Measurements from ENCODE around the gene ELK4. TPM values are rescaled to one million over a fixed set of nuclear protein-coding genes. Genes with fewer than 3 reads are reported as not detected.

Gene ELK4
- polyA plus RNA-seq, 1 of the 3 experiments (the other 2 are of a cell fraction) = 2.6 TPM

DNA sequence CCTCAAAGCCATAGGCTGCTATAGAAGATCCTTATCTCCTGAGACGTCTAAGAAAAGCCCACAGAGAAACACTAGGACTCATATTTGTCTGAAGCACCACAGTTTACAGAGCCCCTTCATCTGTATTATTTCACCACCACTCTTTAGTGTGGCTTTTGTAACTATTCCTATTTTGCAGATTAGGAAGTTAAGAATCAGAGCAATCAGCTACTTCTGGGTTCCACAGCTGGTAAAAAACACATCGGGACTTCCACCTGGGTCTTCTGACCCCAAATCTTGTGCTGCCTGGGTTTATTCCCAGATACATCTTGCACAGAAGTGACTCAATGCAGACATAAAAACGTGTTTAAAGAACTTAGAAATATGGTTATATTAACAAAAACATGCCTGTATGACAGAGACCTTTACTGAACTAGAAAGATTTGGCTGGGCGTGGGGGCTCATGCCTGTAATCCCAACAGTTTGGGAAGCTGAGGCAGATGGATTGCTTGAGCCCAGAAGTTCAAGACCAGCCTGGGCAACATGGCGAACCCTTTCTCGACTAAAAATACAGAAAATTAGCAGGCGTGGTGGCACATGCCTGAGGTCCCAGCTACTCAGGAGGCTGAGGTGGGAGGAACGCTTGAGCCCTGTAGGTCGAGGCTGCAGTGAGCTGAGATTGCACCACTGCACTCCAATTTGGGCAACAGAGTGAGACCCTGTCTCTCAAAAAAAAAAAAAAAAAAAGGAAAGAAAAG is 40.9 kb downstream of the ELK4 start (continued):
- TF ChIP-seq EP300 (IDR thresholded peaks at IDR 0.05; ENCODE audit: borderline replicate concordance in 1 of 2, low read depth in 1 of 2, low read length in 1 of 2) = no peak

DNA sequence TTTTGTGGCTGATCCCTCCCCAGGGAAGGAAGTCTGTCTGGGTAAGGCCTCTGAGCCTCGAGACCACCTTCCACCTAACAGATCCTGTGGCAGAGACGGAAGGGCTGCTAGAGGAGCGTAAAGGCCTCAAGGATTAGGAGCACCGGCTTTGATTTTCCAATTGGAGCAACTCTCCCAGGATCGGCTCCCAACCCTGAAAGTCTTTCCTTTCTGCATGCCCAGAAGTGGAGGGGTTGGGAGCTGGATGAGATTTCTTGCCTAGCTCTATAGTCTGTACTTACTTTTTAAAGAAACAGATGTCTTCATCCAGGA is 41.4 kb downstream of the ELK4 start:
- Histone ChIP-seq H4K20me1 (ENCODE audit: insufficient read depth) (no peaks in the 10 kb centered on the region), H3K36me3 (replicated peaks in 1 of 2; ENCODE audit: control insufficient read depth in 1 of 2, insufficient read depth in 2 of 2, low read length in 1 of 2) (no peaks in the 10 kb centered on the region), H2AFZ (ENCODE audit: low read depth) (no peak overlapping the region), H3K4me3 (ENCODE audit: low read depth in 2 of 2, low read length in 1 of 2) (no peak overlapping the region), H3K9me3 (no peaks in the 10 kb centered on the region), H3K9me2 (no peaks in the 10 kb centered on the region), H3K79me2 (ENCODE audit: insufficient read depth) (no peaks in the 10 kb centered on the region), H3K4me2 (no peak overlapping the region), H3K27ac (ENCODE audit: low read depth in 2 of 2, low read length in 1 of 2) (no peak overlapping the region), H3K4me1 (ENCODE audit: control insufficient read depth in 1 of 2, insufficient read depth in 2 of 2, low read depth in 1 of 2, low read length in 1 of 2) (peaks cover 0 to 10% of the 10 kb centered on the region in 2 experiments; a peak in 1 of 4 replicates), H3K27me3 (ENCODE audit: insufficient read depth) (no peaks in the 10 kb centered on the region), H3K9ac (no peak overlapping the region), H3F3A (replicated peaks; ENCODE audit: insufficient read depth) (peaks cover 4% of the 10 kb centered on the region)
- POLR2A ChIA-PET = interaction anchor here (0.9 to 2.5 kb wide), 2 partner anchors 41 to 121 kb away, joined by 4 to 12 read pairs; partner anchors contain the start of gene ELK4
- CTCF ChIA-PET = interaction anchor here (1.5 to 9.7 kb wide), 14 partner anchors 11 to 317 kb away, joined by 3 to 443 read pairs (median 18); partner anchors contain the start of gene ELK4
- no peak for DNase-seq
- TF ChIP-seq GATA2 (CRISPR knock-in tag; IDR thresholded peaks at IDR 0.05) (no peak), TEAD4 (IDR thresholded peaks at IDR 0.05; ENCODE audit: borderline replicate concordance, insufficient read depth) (no peak), REST (IDR thresholded peaks at IDR 0.05; ENCODE audit: low read depth, low read length) (no peak), EP300 (IDR thresholded peaks at IDR 0.05; ENCODE audit: borderline replicate concordance in 1 of 2, low read depth in 1 of 2, low read length in 1 of 2) (no peak), RFX5 (IDR thresholded peaks at IDR 0.05; ENCODE audit: low read length) (no peak), ZBTB33 (IDR thresholded peaks at IDR 0.05; ENCODE audit: borderline replicate concordance, low read depth) (no peak), FOSL2 (IDR thresholded peaks at IDR 0.05; ENCODE audit: borderline replicate concordance, low read depth) (no peak), TAF1 (IDR thresholded peaks at IDR 0.05; ENCODE audit: borderline replicate concordance, low read depth, low read length) (no peak), PBX3 (IDR thresholded peaks at IDR 0.05) (no peak), MAX (IDR thresholded peaks at IDR 0.05; ENCODE audit: low read depth) (no peak), CHD2 (IDR thresholded peaks at IDR 0.05; ENCODE audit: low read length, partially characterized antibody) (no peak), NRF1 (IDR thresholded peaks at IDR 0.05; ENCODE audit: low read depth, low read length) (no peak), MEF2A (IDR thresholded peaks at IDR 0.05; ENCODE audit: borderline replicate concordance, low read depth) (no peak), SMC3 (IDR thresholded peaks at IDR 0.05; ENCODE audit: low read depth, low read length) (no peak), GABPA (IDR thresholded peaks at IDR 0.05; ENCODE audit: low read depth) (no peak), TCF12 (IDR thresholded peaks at IDR 0.05) (no peak)
- TF ChIP-seq, protein P1, sequence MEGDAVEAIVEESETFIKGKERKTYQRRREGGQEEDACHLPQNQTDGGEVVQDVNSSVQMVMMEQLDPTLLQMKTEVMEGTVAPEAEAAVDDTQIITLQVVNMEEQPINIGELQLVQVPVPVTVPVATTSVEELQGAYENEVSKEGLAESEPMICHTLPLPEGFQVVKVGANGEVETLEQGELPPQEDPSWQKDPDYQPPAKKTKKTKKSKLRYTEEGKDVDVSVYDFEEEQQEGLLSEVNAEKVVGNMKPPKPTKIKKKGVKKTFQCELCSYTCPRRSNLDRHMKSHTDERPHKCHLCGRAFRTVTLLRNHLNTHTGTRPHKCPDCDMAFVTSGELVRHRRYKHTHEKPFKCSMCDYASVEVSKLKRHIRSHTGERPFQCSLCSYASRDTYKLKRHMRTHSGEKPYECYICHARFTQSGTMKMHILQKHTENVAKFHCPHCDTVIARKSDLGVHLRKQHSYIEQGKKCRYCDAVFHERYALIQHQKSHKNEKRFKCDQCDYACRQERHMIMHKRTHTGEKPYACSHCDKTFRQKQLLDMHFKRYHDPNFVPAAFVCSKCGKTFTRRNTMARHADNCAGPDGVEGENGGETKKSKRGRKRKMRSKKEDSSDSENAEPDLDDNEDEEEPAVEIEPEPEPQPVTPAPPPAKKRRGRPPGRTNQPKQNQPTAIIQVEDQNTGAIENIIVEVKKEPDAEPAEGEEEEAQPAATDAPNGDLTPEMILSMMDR (IDR thresholded peaks at IDR 0.05) = no peak
- TF ChIP-seq, protein P2, sequence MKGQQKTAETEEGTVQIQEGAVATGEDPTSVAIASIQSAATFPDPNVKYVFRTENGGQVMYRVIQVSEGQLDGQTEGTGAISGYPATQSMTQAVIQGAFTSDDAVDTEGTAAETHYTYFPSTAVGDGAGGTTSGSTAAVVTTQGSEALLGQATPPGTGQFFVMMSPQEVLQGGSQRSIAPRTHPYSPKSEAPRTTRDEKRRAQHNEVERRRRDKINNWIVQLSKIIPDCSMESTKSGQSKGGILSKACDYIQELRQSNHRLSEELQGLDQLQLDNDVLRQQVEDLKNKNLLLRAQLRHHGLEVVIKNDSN (IDR thresholded peaks at IDR 0.05; ENCODE audit: borderline replicate concordance, low read depth) = no peak
- WGBS (ENCODE audit: low lambda C conversion rate) = 81% methylated on average over 5 of the region's 5 CpGs

Data from SK-N-SH (cell line).